ENCODE data around the gene UBAC2. TPM values are rescaled to one million over a fixed set of nuclear protein-coding genes. Genes with fewer than 3 reads are reported as not detected.

Gene UBAC2
- total and polyA plus RNA-seq, 2 donors (not counting 3 experiments of a cell fraction or from before 2014, with no cell fraction given) = 45.7 to 54.4 TPM

- Histone ChIP-seq H3K4me3 (replicated peaks in 1 of 3; ENCODE audit: insufficient read depth in 1 of 3, low read depth in 1 of 3, low read length in 3 of 3) (no peak overlapping the region), H3K4me2 (ENCODE audit: insufficient read depth, low read length) (peak overlapping the region; percentile 25), H3K9me3 (replicated peaks; ENCODE audit: control insufficient read depth, insufficient read depth, low read length) (no peaks in the 10 kb centered on the region), H3K9ac (replicated peaks; ENCODE audit: extremely low read depth, insufficient read depth, low read length) (peak overlapping the region; percentile 76), H3K9me1 (replicated peaks; ENCODE audit: control insufficient read depth, extremely low read depth, insufficient read depth, low read length) (no peaks in the 10 kb centered on the region), H3K27me3 (ENCODE audit: control insufficient read depth in 2 of 2, insufficient read depth in 2 of 2, low read length in 2 of 2) (no peaks in the 10 kb centered on the region), H3K36me3 (ENCODE audit: control insufficient read depth in 2 of 2, extremely low read depth in 1 of 2, insufficient read depth in 2 of 2, low read length in 2 of 2) (no peaks in the 10 kb centered on the region), H3K4me1 (ENCODE audit: control insufficient read depth, extremely low read depth, insufficient read depth, low read length) (peaks cover 16% of the 10 kb centered on the region), H3K27ac (ENCODE audit: insufficient read depth, low read depth, low read length) (peak overlapping the region; percentile 77), H3K79me2 (ENCODE audit: control insufficient read depth, insufficient read depth, low read length) (no peaks in the 10 kb centered on the region), H4K20me1 (replicated peaks; ENCODE audit: control insufficient read depth, extremely low read depth, insufficient read depth, low read length) (no peaks in the 10 kb centered on the region), H2AFZ (ENCODE audit: low read depth, low read length) (no peak overlapping the region)
- dilution Hi-C loops (cut with MboI; ENCODE audit: extremely low pct_ligation_motif_present, low sequenced_read_pairs) (no loop called here), intact Hi-C loops (cut with micrococcal nuclease) (loop anchor here (1.0 to 2.0 kb wide), 2 partner anchors 35 to 52 kb away; no protein-coding TSS in a partner anchor)
- CTCF ChIA-PET = interaction anchor here (0.8 to 2.3 kb wide), 8 partner anchors 9 to 66 kb away, joined by 3 to 9 read pairs (median 4); no protein-coding TSS in a partner anchor
- DNase-seq (ENCODE audit: low read depth, low spot score) = peak; percentile 93
- peak; percentile 67 for FAIRE-seq
- BruUV-seq (replicated peaks) = TSS peak; percentile 19
- peak; percentile 25 for TF ChIP-seq JUN (IDR thresholded peaks at IDR 0.05; ENCODE audit: borderline replicate concordance, insufficient read depth, insufficient read length, low read depth)
- TF ChIP-seq EZH2 (IDR thresholded peaks at IDR 0.05; ENCODE audit: borderline replicate concordance, low read depth, low read length, severe bottlenecking) = no peak
- TF ChIP-seq GATA2 (IDR thresholded peaks at IDR 0.05; ENCODE audit: insufficient read depth, insufficient read length, low read depth, low read length) = no peak
- TF ChIP-seq, protein P1, sequence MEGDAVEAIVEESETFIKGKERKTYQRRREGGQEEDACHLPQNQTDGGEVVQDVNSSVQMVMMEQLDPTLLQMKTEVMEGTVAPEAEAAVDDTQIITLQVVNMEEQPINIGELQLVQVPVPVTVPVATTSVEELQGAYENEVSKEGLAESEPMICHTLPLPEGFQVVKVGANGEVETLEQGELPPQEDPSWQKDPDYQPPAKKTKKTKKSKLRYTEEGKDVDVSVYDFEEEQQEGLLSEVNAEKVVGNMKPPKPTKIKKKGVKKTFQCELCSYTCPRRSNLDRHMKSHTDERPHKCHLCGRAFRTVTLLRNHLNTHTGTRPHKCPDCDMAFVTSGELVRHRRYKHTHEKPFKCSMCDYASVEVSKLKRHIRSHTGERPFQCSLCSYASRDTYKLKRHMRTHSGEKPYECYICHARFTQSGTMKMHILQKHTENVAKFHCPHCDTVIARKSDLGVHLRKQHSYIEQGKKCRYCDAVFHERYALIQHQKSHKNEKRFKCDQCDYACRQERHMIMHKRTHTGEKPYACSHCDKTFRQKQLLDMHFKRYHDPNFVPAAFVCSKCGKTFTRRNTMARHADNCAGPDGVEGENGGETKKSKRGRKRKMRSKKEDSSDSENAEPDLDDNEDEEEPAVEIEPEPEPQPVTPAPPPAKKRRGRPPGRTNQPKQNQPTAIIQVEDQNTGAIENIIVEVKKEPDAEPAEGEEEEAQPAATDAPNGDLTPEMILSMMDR (IDR thresholded peaks at IDR 0.05; ENCODE audit: extremely low read depth in 1 of 2, insufficient read depth in 1 of 2, low read depth in 1 of 2, low read length in 2 of 2) = no peak
- POLR2A ChIA-PET = no interaction called here
These were observed 120.2 kb downstream of the UBAC2 start for GRCh38 chr13:99320693-99321481.
